Caco-2 (cell line): Measurements from ENCODE around the gene OR51A2. TPM values are rescaled to one million over a fixed set of nuclear protein-coding genes. Genes with fewer than 3 reads are reported as not detected.
"Not testable (repeated sequence)": the region's sequence is repeated elsewhere in the genome, so short reads cannot be mapped to it uniquely, and the experiment has no call there.

Experiments
- Bru-seq: library from RNA; stranded (reverse); fragments of 400-500 nt; gene quantifications from one replicate; lab custom pipeline; 2021; lab: Mats Ljungman, UMichigan
- BruChase-seq, 2 experiments: library from RNA; stranded (reverse); fragments of 400-500 nt; gene quantifications; one replicate each; lab custom pipeline; 2021; lab: Mats Ljungman, UMichigan
- BruUV-seq: library from RNA; stranded (reverse); fragments of 400-500 nt; replicated peaks from 2 replicates; lab custom pipeline; 2021; lab: Mats Ljungman, UMichigan
- CTCF ChIA-PET: fragments of 300-600 bp; sonication (Branson Sonifier 250); formaldehyde crosslinking; loops from one replicate; lab custom pipeline; 2022; ENCODE audit warnings: antibody characterized with exemption; lab: Charles Lee
- POLR2A ChIA-PET: fragments of 300-600 bp; sonication (Branson Sonifier 250); formaldehyde crosslinking; loops from one replicate; lab custom pipeline; 2022; ENCODE audit warnings: antibody characterized with exemption; lab: Charles Lee
- DNase-seq, 2 experiments: peaks; one replicate each; pipeline versions ENCODE4 v3.0.0 to v3.0.0-alpha.2; 2020 to 2022
- H3K27me3 ChIP-seq: replicated peaks from 2 replicates; pipeline ENCODE4 v1.6.0; 2011; ENCODE audit warnings: low read length; ENCODE audit not compliant: control insufficient read depth, insufficient read depth
- H3K36me3 ChIP-seq: 2 replicates; pipeline ENCODE4 v1.5.1; 2011; ENCODE audit warnings: low read length; ENCODE audit not compliant: control insufficient read depth, insufficient read depth
- H3K4me1 ChIP-seq: fragments of 250-450 bp; sonication (Bioruptor Pico); 2 replicates; pipeline ENCODE4 v1.5.1; 2020; ENCODE audit warnings: mild to moderate bottlenecking
- H3K4me3 ChIP-seq: 2 replicates; pipeline ENCODE4 v1.5.1; 2011; ENCODE audit warnings: low read depth, mild to moderate bottlenecking, control low read depth, low read length
- H3K9me3 ChIP-seq: fragments of 250-450 bp; sonication (Bioruptor Pico); 2 replicates; pipeline ENCODE4 v1.5.1; 2020; ENCODE audit warnings: mild to moderate bottlenecking, moderate library complexity
- H3K27ac Mint-ChIP-seq: one replicate; pipeline ENCODE4 v1.8.0; 2022; ENCODE audit warnings: mixed read lengths; ENCODE audit not compliant: unreplicated experiment
- H3K27me3 Mint-ChIP-seq: one replicate; pipeline ENCODE4 v1.8.0; 2022; ENCODE audit warnings: mixed read lengths; ENCODE audit not compliant: insufficient read depth, unreplicated experiment
- H3K36me3 Mint-ChIP-seq: one replicate; pipeline ENCODE4 v1.8.0; 2022; ENCODE audit warnings: mild to moderate bottlenecking, mixed read lengths; ENCODE audit not compliant: insufficient read depth, unreplicated experiment
- H3K4me1 Mint-ChIP-seq: one replicate; pipeline ENCODE4 v1.8.0; 2022; ENCODE audit warnings: low read depth, mixed read lengths; ENCODE audit not compliant: unreplicated experiment
- H3K4me3 Mint-ChIP-seq: one replicate; pipeline ENCODE4 v1.8.0; 2022; ENCODE audit warnings: mild to moderate bottlenecking, moderate library complexity, mixed read lengths; ENCODE audit not compliant: unreplicated experiment
- H3K9me3 Mint-ChIP-seq: one replicate; pipeline ENCODE4 v1.8.0; 2022; ENCODE audit warnings: mixed read lengths; ENCODE audit not compliant: unreplicated experiment
- intact Hi-C: fragments of 100-400 bp; cut with micrococcal nuclease; formaldehyde crosslinking; loops from one replicate; pipeline ENCODE4 v1.10.0; 2022; ENCODE audit not compliant: unreplicated experiment
- long read RNA-seq: library from polyadenylated mRNA; stranded (forward); transcript quantifications from one replicate; pipeline ENCODE4 v2.0.0, GENCODE V29; 2022
- total RNA-seq: library from RNA; stranded (reverse); gene quantifications from 2 replicates; pipeline ENCODE4 v1.2.3, GENCODE V29; 2022
- TF ChIP-seq, protein P1 (sequence below), 2 experiments: fragments of 200-600 bp in 1 of 2; IDR thresholded peaks; 1 replicate in 1 of 2; 2 replicates in 1 of 2; pipeline versions ENCODE4 v1.5.1 to v1.8.0; 2011 to 2022; ENCODE audit warnings: antibody characterized with exemption in 1 of 2, control low read depth in 1 of 2, inconsistent platforms in 1 of 2, low read depth in 1 of 2, low read length in 1 of 2, mild to moderate bottlenecking in 1 of 2, moderate library complexity in 1 of 2; ENCODE audit not compliant: insufficient read depth in 1 of 2, severe bottlenecking in 1 of 2, unreplicated experiment in 1 of 2

Gene OR51A2, protein sequence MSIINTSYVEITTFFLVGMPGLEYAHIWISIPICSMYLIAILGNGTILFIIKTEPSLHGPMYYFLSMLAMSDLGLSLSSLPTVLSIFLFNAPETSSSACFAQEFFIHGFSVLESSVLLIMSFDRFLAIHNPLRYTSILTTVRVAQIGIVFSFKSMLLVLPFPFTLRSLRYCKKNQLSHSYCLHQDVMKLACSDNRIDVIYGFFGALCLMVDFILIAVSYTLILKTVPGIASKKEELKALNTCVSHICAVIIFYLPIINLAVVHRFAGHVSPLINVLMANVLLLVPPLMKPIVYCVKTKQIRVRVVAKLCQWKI
- total RNA-seq: not detected in 2 replicates
- Bru-seq, nascent RNA: not detected
- BruChase-seq, experiment 1, labeled RNA remaining after a 2-hour chase: not detected
- BruChase-seq, experiment 2, labeled RNA remaining after a 6-hour chase: not detected
- long read RNA-seq: 0 reads

DNA sequence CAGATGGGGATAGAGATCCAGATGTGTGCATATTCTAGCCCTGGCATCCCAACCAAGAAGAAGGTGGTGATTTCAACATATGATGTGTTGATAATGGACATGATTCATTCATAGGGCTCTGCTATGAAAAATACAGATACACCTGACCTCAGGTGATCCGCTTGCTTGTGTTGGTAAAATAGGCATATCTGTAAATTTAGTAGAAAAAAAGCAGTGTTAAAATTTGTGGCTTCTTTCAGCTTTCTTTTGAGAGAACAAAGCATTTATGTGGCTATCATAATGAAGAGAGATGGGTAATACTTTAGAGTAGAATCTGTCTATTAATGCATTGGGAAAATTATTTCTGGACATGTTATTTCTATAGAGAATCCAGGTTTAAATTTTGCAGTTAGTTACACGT lies at the start of gene OR51A2:
OR51A2 (minus strand) TSS at position 101 of the 400 bp plus-strand sequence; CDS start at position 101, 0 bp downstream.
- POLR2A ChIA-PET, H3K27me3 Mint-ChIP-seq, H3K27ac Mint-ChIP-seq, H3K27me3 ChIP-seq, H3K4me1 ChIP-seq, CTCF ChIA-PET, H3K4me3 Mint-ChIP-seq, intact Hi-C loops, H3K4me1 Mint-ChIP-seq, H3K9me3 ChIP-seq, H3K9me3 Mint-ChIP-seq, H3K4me3 ChIP-seq, DNase-seq, H3K36me3 Mint-ChIP-seq, BruUV-seq, H3K36me3 ChIP-seq: not testable (repeated sequence)

DNA sequence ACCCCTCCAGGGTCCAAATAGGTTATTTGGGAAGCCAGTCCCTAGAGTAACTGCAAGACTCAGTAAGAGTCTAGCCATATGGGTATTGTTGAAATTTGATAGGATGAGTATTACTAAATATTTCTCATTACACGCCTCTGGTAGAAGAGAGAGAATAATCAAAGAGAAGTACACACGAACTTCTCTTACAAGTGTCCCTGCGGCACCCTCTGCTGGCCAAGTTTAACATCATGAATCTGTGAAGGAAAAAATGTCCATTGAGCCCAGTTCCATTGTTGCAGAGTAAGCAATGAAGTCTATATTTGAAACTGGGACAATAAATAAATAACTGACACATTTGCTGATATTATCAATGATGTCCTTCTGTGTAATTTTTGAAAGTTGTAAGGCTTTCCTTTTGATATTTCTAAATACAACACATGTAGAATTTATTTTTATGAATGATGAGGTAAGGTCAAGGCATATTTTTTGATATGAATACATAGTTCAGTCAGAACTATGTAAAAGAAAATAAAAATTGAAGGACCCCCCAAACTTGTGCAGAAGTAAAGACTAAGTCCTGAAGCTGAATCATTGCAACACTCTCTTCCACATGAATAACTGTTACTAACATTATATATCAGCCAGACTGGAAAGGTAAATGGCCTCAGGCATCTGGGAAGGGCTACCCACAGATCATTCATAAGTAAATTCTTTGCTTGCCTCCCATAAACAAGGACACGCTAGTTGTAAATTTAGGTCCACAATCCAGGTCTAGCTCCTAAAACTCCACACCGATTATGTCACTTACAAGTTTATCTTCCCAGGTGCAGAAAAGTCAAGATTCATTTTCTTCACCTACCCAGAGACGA lies 49.1 kb upstream of the OR51A2 start:
- intact Hi-C loops: loop anchor here (1.0 to 2.0 kb wide), 3 partner anchors 367 to 822 kb away; partner anchors contain the start of gene OR51D1

DNA sequence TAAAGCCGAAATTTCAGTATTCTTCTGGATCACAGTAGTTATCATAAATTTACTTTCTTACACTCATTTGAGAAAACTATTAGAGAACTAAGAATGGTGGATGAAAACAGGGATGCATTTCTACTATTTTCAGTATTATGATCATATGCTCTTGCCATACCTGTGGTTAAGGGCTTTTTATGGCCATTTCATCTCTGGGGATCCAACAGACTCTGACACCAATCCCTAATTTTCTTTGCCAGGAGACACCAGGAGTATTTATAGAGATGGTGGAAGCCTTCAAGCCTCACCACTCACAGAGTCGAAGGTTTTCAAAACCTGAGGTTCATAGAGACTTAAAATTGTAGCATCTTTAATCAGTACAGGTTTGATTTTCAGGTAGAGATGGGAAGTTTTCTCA lies 39.0 kb upstream of the OR51A2 start, which contains the start of gene OR51L1:
OR51L1 (plus strand) TSS at position 301 of the 400 bp plus-strand sequence. CDS start 4,132 bp downstream, outside the sequence.
- ChIA-PET CTCF (no interaction called here), POLR2A (no interaction called here)
- Histone ChIP-seq H3K27me3 (no peaks in the 10 kb centered on the region), H3K36me3 (no peaks in the 10 kb centered on the region), H3K9me3 (no peaks in the 10 kb centered on the region), H3K4me1 (no peaks in the 10 kb centered on the region), H3K4me3 (no peak within 1 kb of the TSS)
- BruUV-seq: no TSS peak
- Mint-ChIP-seq H3K27me3 (peaks cover 7% of the 10 kb centered on the region), H3K4me1 (no peaks in the 10 kb centered on the region), H3K27ac (no peak within 1 kb of the TSS), H3K36me3 (no peaks in the 10 kb centered on the region), H3K4me3 (no peak within 1 kb of the TSS), H3K9me3 (no peaks in the 10 kb centered on the region)
- DNase-seq: no peak
- TF ChIP-seq, protein P1, sequence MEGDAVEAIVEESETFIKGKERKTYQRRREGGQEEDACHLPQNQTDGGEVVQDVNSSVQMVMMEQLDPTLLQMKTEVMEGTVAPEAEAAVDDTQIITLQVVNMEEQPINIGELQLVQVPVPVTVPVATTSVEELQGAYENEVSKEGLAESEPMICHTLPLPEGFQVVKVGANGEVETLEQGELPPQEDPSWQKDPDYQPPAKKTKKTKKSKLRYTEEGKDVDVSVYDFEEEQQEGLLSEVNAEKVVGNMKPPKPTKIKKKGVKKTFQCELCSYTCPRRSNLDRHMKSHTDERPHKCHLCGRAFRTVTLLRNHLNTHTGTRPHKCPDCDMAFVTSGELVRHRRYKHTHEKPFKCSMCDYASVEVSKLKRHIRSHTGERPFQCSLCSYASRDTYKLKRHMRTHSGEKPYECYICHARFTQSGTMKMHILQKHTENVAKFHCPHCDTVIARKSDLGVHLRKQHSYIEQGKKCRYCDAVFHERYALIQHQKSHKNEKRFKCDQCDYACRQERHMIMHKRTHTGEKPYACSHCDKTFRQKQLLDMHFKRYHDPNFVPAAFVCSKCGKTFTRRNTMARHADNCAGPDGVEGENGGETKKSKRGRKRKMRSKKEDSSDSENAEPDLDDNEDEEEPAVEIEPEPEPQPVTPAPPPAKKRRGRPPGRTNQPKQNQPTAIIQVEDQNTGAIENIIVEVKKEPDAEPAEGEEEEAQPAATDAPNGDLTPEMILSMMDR (IDR thresholded peaks at IDR 0.05; ENCODE audit: insufficient read depth in 1 of 2, low read depth in 1 of 2, low read length in 1 of 2, severe bottlenecking in 1 of 2, unreplicated experiment in 1 of 2): no peak
- intact Hi-C loops: no loop called here

More for the DNA sequence above, 49.1 kb upstream of the OR51A2 start:
- TF ChIP-seq, protein P1 (IDR thresholded peaks at IDR 0.05; ENCODE audit: insufficient read depth in 1 of 2, low read depth in 1 of 2, low read length in 1 of 2, severe bottlenecking in 1 of 2, unreplicated experiment in 1 of 2): peak; percentile 72 to 78
- Histone ChIP-seq H3K4me1 (no peaks in the 10 kb centered on the region), H3K36me3 (no peaks in the 10 kb centered on the region), H3K9me3 (no peaks in the 10 kb centered on the region), H3K27me3 (no peaks in the 10 kb centered on the region), H3K4me3 (no peak overlapping the region)
- Mint-ChIP-seq H3K27ac (no peak overlapping the region), H3K9me3 (no peaks in the 10 kb centered on the region), H3K4me1 (no peaks in the 10 kb centered on the region), H3K27me3 (peaks cover 6% of the 10 kb centered on the region), H3K4me3 (no peak overlapping the region), H3K36me3 (no peaks in the 10 kb centered on the region)
- peak in 1 of 2 experiments; percentile 58 for DNase-seq
- POLR2A ChIA-PET: no interaction called here
- CTCF ChIA-PET: interaction anchor here (1.0 kb wide), 1 partner anchor 368 kb away, joined by 6 read pairs; the partner anchor contains the start of gene OR51D1
- BruUV-seq: no TSS peak
